Caco-2 (cell line): Measurements from ENCODE around the gene STUM. TPM values are rescaled to one million over a fixed set of nuclear protein-coding genes. Genes with fewer than 3 reads are reported as not detected.

Source experiments
- BruUV-seq: library from RNA; stranded (reverse); fragments of 400-500 nt; replicated peaks from 2 replicates; lab custom pipeline; 2021; lab: Mats Ljungman, UMichigan
- CTCF ChIA-PET: fragments of 300-600 bp; sonication (Branson Sonifier 250); formaldehyde crosslinking; loops from one replicate; lab custom pipeline; 2022; ENCODE audit warnings: antibody characterized with exemption; lab: Charles Lee
- POLR2A ChIA-PET: fragments of 300-600 bp; sonication (Branson Sonifier 250); formaldehyde crosslinking; loops from one replicate; lab custom pipeline; 2022; ENCODE audit warnings: antibody characterized with exemption; lab: Charles Lee
- DNase-seq, 2 experiments: peaks; one replicate each; pipeline versions ENCODE4 v3.0.0 to v3.0.0-alpha.2; 2020 to 2022
- H3K27me3 ChIP-seq: replicated peaks from 2 replicates; pipeline ENCODE4 v1.6.0; 2011; ENCODE audit warnings: low read length; ENCODE audit not compliant: control insufficient read depth, insufficient read depth
- H3K36me3 ChIP-seq: 2 replicates; pipeline ENCODE4 v1.5.1; 2011; ENCODE audit warnings: low read length; ENCODE audit not compliant: control insufficient read depth, insufficient read depth
- H3K4me1 ChIP-seq: fragments of 250-450 bp; sonication (Bioruptor Pico); 2 replicates; pipeline ENCODE4 v1.5.1; 2020; ENCODE audit warnings: mild to moderate bottlenecking
- H3K4me3 ChIP-seq: 2 replicates; pipeline ENCODE4 v1.5.1; 2011; ENCODE audit warnings: low read depth, mild to moderate bottlenecking, control low read depth, low read length
- H3K9me3 ChIP-seq: fragments of 250-450 bp; sonication (Bioruptor Pico); 2 replicates; pipeline ENCODE4 v1.5.1; 2020; ENCODE audit warnings: mild to moderate bottlenecking, moderate library complexity
- H3K27ac Mint-ChIP-seq: one replicate; pipeline ENCODE4 v1.8.0; 2022; ENCODE audit warnings: mixed read lengths; ENCODE audit not compliant: unreplicated experiment
- H3K27me3 Mint-ChIP-seq: one replicate; pipeline ENCODE4 v1.8.0; 2022; ENCODE audit warnings: mixed read lengths; ENCODE audit not compliant: insufficient read depth, unreplicated experiment
- H3K36me3 Mint-ChIP-seq: one replicate; pipeline ENCODE4 v1.8.0; 2022; ENCODE audit warnings: mild to moderate bottlenecking, mixed read lengths; ENCODE audit not compliant: insufficient read depth, unreplicated experiment
- H3K4me1 Mint-ChIP-seq: one replicate; pipeline ENCODE4 v1.8.0; 2022; ENCODE audit warnings: low read depth, mixed read lengths; ENCODE audit not compliant: unreplicated experiment
- H3K4me3 Mint-ChIP-seq: one replicate; pipeline ENCODE4 v1.8.0; 2022; ENCODE audit warnings: mild to moderate bottlenecking, moderate library complexity, mixed read lengths; ENCODE audit not compliant: unreplicated experiment
- H3K9me3 Mint-ChIP-seq: one replicate; pipeline ENCODE4 v1.8.0; 2022; ENCODE audit warnings: mixed read lengths; ENCODE audit not compliant: unreplicated experiment
- intact Hi-C: fragments of 100-400 bp; cut with micrococcal nuclease; formaldehyde crosslinking; loops from one replicate; pipeline ENCODE4 v1.10.0; 2022; ENCODE audit not compliant: unreplicated experiment
- total RNA-seq: library from RNA; stranded (reverse); gene quantifications from 2 replicates; pipeline ENCODE4 v1.2.3, GENCODE V29; 2022
- TF ChIP-seq, protein P1 (sequence below), 2 experiments: fragments of 200-600 bp in 1 of 2; IDR thresholded peaks; 1 replicate in 1 of 2; 2 replicates in 1 of 2; pipeline versions ENCODE4 v1.5.1 to v1.8.0; 2011 to 2022; ENCODE audit warnings: antibody characterized with exemption in 1 of 2, control low read depth in 1 of 2, inconsistent platforms in 1 of 2, low read depth in 1 of 2, low read length in 1 of 2, mild to moderate bottlenecking in 1 of 2, moderate library complexity in 1 of 2; ENCODE audit not compliant: insufficient read depth in 1 of 2, severe bottlenecking in 1 of 2, unreplicated experiment in 1 of 2

The STUM gene
- total RNA-seq, 1 experiment from 2014 or later = 1.7 TPM

DNA sequence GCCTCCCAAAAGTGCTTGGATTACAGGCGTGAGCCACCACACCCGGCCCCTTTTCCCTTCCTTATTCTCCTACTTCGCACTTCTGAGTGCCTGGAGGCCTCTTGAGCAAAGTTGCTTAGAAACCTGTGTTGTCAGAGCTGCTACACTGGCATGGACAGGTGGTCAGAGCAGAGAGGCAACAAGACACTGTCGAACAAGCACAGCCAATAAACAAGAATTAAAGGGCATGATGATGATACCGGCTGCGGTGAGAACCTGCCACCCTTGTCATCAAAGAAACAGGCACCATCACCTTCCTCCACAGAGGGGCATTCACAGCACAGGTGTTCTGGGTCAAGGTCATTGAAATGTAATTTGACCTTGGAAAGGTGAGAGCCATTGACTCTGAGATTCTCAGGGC is 23.3 kb downstream of the STUM start:
- no peak overlapping the region for H3K4me3 Mint-ChIP-seq
- BruUV-seq = no TSS peak
- H3K36me3 Mint-ChIP-seq = no peaks in the 10 kb centered on the region
- no peaks in the 10 kb centered on the region for H3K9me3 ChIP-seq
- no peaks in the 10 kb centered on the region for H3K4me1 ChIP-seq
- CTCF ChIA-PET = no interaction called here
- POLR2A ChIA-PET = no interaction called here
- TF ChIP-seq, protein P1, sequence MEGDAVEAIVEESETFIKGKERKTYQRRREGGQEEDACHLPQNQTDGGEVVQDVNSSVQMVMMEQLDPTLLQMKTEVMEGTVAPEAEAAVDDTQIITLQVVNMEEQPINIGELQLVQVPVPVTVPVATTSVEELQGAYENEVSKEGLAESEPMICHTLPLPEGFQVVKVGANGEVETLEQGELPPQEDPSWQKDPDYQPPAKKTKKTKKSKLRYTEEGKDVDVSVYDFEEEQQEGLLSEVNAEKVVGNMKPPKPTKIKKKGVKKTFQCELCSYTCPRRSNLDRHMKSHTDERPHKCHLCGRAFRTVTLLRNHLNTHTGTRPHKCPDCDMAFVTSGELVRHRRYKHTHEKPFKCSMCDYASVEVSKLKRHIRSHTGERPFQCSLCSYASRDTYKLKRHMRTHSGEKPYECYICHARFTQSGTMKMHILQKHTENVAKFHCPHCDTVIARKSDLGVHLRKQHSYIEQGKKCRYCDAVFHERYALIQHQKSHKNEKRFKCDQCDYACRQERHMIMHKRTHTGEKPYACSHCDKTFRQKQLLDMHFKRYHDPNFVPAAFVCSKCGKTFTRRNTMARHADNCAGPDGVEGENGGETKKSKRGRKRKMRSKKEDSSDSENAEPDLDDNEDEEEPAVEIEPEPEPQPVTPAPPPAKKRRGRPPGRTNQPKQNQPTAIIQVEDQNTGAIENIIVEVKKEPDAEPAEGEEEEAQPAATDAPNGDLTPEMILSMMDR (IDR thresholded peaks at IDR 0.05; ENCODE audit: insufficient read depth in 1 of 2, low read depth in 1 of 2, low read length in 1 of 2, severe bottlenecking in 1 of 2, unreplicated experiment in 1 of 2) = no peak
- DNase-seq = no peak
- H3K4me1 Mint-ChIP-seq = no peaks in the 10 kb centered on the region
- H3K9me3 Mint-ChIP-seq = no peaks in the 10 kb centered on the region
- H3K27ac Mint-ChIP-seq = no peak overlapping the region
- no peak overlapping the region for H3K4me3 ChIP-seq
- no peaks in the 10 kb centered on the region for H3K36me3 ChIP-seq
- intact Hi-C loops = no loop called here
- no peaks in the 10 kb centered on the region for H3K27me3 ChIP-seq
- H3K27me3 Mint-ChIP-seq = no peaks in the 10 kb centered on the region

DNA sequence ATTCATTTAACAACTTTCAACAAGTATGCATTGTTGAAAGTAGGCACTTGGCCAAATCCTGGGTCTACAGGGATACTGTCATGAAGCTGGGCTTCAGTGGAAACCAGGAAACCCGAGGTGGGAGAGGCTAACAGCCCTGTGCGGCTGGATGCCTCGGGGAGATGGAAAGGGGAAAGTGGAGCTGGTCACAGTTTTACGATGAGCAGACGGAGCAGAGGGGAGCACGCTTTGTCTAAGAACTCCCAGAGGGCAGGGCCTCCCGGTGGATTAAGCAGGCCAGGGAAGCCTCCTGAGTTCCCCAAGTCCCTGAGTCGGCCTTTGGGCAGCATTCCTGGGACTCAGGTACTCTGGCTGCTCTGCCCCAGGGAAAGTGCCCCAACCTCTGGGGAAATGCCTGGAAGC is 23.8 kb downstream of the STUM start:
- no peak overlapping the region for H3K27ac Mint-ChIP-seq
- DNase-seq = no peak
- no peaks in the 10 kb centered on the region for H3K9me3 Mint-ChIP-seq
- Histone ChIP-seq H3K27me3 (no peaks in the 10 kb centered on the region), H3K36me3 (no peaks in the 10 kb centered on the region), H3K9me3 (no peaks in the 10 kb centered on the region), H3K4me3 (no peak overlapping the region), H3K4me1 (no peaks in the 10 kb centered on the region)
- intact Hi-C loops = no loop called here
- CTCF ChIA-PET = no interaction called here
- no peak overlapping the region for H3K4me3 Mint-ChIP-seq
- TF ChIP-seq, protein P1 (IDR thresholded peaks at IDR 0.05; ENCODE audit: insufficient read depth in 1 of 2, low read depth in 1 of 2, low read length in 1 of 2, severe bottlenecking in 1 of 2, unreplicated experiment in 1 of 2) = no peak
- no TSS peak for BruUV-seq
- no peaks in the 10 kb centered on the region for H3K36me3 Mint-ChIP-seq
- H3K27me3 Mint-ChIP-seq = no peaks in the 10 kb centered on the region
- H3K4me1 Mint-ChIP-seq = no peaks in the 10 kb centered on the region
- POLR2A ChIA-PET = no interaction called here

DNA sequence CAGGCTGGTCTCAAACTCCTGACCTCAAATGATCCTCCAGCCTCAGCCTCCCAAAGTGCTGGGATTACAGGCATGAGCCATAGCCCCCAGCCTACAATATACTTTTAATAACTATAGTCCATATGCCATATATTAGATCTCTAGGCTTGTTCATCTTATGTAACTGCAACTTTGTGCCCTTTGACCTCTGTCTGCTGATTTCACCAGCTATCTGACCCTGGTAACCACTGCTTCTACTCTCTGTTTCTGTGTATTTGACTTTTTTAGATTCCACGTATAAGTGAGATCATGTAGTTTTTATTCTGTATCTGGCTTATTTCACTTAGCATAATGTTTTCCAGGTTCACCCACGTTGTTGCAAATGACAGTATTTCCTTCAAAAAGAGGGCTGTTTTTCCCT is 25.5 kb downstream of the STUM start:
- no peaks in the 10 kb centered on the region for H3K36me3 Mint-ChIP-seq

More for the DNA sequence above, 25.5 kb downstream of the STUM start:
- Mint-ChIP-seq H3K27ac (no peak overlapping the region), H3K4me1 (no peaks in the 10 kb centered on the region), H3K27me3 (no peaks in the 10 kb centered on the region), H3K9me3 (no peaks in the 10 kb centered on the region), H3K4me3 (no peak overlapping the region)
- no TSS peak for BruUV-seq
- H3K9me3 ChIP-seq = no peaks in the 10 kb centered on the region
- H3K4me3 ChIP-seq = no peak overlapping the region
- POLR2A ChIA-PET = no interaction called here
- TF ChIP-seq, protein P1 (IDR thresholded peaks at IDR 0.05; ENCODE audit: insufficient read depth in 1 of 2, low read depth in 1 of 2, low read length in 1 of 2, severe bottlenecking in 1 of 2, unreplicated experiment in 1 of 2) = no peak
- H3K4me1 ChIP-seq = no peaks in the 10 kb centered on the region
- DNase-seq = no peak
- intact Hi-C loops = no loop called here
- H3K36me3 ChIP-seq = no peaks in the 10 kb centered on the region
- CTCF ChIA-PET = no interaction called here
- H3K27me3 ChIP-seq = no peaks in the 10 kb centered on the region
